Coronary artery (tissue), 2 donors: ENCODE data around the gene CDK9.
"Not testable (repeated sequence)": the region's sequence is repeated elsewhere in the genome, so short reads cannot be mapped to it uniquely, and the experiment has no call there.

Experiments used
- DNase-seq: peaks from one replicate; pipeline ENCODE4 v3.0.0-alpha.2; 2017; ENCODE audit warnings: low spot score
- H3K27ac ChIP-seq, 2 donors: fragments of 200-600 bp; sonication (generic); one replicate each; pipeline ENCODE4 v1.5.1; 2016 to 2019
- H3K4me3 ChIP-seq: fragments of 200-600 bp; sonication (generic); 2 replicates; pipeline ENCODE4 v1.5.1; 2016; ENCODE audit warnings: mild to moderate bottlenecking, moderate library complexity
- TF ChIP-seq, protein P1 (sequence below): fragments of 200-600 bp; sonication (generic); IDR thresholded peaks from one replicate; pipeline ENCODE4 v1.5.1; 2019; ENCODE audit warnings: antibody characterized with exemption

Gene CDK9

DNA sequence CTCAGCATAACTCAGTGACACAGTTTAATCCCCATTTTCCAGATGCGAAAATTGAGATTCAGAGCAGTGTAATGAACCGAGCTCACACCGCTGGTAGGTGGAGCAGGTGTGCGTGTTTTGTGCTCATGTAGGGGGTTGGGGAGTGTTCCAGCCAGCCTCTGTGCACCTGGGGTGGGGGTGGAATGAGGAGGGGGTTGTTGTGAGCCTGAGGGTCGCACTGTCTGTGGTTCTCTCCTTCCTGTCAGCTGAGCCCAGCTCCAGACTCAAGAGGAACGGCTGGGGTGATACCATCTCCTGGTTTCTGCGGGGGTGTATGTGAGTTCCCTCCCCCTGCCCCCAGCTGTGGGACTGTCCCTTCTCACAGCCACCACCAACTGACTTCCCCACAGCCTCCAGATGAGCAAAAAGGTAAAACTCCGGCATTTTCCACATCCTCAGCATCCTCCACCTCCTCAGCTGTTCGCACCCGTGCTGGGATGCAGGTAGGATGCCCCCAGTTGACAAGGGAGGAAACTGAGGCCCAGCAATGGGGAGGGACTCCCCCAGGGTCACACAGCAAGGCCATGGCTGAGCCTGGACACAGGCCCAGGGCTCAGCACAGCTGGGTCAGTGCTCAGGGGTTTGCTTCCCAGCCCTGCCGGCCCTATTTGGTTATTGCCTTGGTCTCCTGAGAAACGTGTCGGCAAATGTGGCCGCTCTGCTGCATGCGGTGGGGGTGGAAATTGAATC is 9.5 kb upstream of the CDK9 start:
- Histone ChIP-seq H3K4me3 (peak overlapping the region; percentile 38), H3K27ac (peak overlapping the region in 1 of 2 donors; percentile 17)
- no peak for DNase-seq
- TF ChIP-seq, protein P1, sequence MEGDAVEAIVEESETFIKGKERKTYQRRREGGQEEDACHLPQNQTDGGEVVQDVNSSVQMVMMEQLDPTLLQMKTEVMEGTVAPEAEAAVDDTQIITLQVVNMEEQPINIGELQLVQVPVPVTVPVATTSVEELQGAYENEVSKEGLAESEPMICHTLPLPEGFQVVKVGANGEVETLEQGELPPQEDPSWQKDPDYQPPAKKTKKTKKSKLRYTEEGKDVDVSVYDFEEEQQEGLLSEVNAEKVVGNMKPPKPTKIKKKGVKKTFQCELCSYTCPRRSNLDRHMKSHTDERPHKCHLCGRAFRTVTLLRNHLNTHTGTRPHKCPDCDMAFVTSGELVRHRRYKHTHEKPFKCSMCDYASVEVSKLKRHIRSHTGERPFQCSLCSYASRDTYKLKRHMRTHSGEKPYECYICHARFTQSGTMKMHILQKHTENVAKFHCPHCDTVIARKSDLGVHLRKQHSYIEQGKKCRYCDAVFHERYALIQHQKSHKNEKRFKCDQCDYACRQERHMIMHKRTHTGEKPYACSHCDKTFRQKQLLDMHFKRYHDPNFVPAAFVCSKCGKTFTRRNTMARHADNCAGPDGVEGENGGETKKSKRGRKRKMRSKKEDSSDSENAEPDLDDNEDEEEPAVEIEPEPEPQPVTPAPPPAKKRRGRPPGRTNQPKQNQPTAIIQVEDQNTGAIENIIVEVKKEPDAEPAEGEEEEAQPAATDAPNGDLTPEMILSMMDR, result no peak

DNA sequence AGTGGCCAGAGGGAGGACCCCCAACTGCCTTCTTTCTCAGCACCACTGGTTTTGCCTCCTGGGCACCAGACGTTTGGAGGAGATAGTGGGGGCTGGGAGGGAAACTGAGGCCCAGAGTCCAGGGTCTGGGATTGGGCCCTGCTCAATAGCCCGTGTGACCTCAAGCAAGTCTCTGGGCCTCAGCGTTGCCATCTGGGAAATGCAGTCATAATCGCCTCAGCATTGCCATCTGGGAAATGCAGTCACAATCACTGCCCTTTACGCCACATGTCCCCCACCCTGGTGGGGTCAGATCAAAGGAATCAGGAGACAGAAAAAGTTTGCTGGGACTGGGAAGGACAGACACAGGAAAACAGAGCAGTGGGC is 8.9 kb upstream of the CDK9 start:
- TF ChIP-seq, protein P1, result no peak
- Histone ChIP-seq H3K27ac (peak overlapping the region in 1 of 2 donors; percentile 17), H3K4me3 (no peak overlapping the region)
- no peak for DNase-seq

DNA sequence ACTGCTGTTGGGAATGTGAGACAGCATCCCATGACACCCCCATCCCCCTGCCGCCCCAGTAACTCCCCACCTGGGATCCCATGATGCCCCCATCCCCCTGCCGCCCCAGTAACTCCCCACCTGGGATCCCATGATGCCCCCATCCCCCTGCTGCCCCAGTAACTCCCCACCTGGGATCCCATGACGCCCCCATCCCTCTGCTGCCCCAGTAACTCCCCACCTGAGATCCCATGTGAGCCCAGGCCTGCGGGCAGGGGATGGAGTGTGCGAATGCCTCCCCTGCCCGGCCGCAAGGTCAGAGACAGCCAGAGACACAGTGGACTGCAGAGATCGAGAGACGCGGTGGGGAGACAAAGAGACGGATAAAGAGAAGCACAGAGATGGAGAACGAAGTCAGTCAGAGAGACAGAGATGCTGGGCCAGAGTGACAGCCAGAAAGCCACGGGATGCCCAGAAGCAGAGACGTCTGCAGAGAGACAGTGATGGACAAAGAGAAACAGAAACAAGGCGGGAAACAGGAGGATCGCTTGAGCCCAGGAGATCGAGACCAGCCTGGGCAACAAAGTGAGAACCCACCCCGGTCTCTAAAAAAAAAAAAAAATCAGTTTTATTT is 8.4 kb upstream of the CDK9 start:
- DNase-seq, result no peak
- Histone ChIP-seq H3K4me3 (no peak overlapping the region), H3K27ac (no peak overlapping the region)
- TF ChIP-seq, protein P1, result no peak

DNA sequence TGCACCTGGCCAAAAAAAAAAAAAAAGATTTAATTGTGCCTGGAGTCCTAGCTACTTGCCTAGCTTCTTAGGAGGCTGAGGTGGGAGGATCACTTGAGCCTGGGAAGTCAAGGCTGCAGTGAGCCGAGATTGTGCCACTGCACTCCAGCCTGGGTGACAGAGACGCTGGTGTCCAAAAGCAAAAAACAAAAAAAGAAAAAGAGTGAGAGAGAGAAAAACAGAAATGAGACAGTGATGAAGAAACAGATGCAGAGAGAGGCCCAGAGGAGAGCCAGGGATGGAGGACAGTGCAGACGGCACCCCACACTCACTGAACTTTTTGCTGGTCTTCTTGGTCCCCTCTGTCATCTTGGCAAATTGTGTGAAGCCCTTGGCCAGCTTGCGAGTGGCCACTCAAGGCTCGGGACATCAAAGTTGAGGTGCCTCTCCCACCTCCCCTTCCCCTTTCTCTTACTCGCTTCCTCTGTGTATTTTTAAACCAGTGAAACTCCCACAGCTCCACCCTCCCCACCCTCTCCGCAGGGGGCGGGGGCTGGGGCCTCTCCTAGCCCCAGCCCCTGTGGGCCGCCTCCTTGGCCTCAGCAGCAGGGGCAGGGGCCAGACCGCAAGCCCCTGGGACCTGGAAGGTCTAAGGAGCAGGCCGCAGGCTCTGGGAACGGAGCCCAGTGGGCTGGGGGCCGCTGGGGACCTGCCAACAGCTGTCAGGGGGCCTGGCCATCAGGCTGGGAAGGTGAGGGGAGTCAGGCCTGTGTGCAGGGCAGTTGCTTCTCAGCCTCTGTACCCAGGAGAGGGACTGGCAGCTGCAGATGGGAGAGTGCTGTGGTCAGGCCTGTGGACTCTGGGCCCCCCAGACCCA is 7.3 kb upstream of the CDK9 start, which contains the start of gene SH2D3C:
Gene SH2D3C (minus strand): TSS at position 387 of the 856 bp plus-strand sequence. CDS start 39 bp downstream, at position 348.
- Histone ChIP-seq H3K27ac (peak within 1 kb of the TSS in 1 of 2 donors; percentile 78), H3K4me3 (no peak within 1 kb of the TSS)
- DNase-seq, result no peak

DNA sequence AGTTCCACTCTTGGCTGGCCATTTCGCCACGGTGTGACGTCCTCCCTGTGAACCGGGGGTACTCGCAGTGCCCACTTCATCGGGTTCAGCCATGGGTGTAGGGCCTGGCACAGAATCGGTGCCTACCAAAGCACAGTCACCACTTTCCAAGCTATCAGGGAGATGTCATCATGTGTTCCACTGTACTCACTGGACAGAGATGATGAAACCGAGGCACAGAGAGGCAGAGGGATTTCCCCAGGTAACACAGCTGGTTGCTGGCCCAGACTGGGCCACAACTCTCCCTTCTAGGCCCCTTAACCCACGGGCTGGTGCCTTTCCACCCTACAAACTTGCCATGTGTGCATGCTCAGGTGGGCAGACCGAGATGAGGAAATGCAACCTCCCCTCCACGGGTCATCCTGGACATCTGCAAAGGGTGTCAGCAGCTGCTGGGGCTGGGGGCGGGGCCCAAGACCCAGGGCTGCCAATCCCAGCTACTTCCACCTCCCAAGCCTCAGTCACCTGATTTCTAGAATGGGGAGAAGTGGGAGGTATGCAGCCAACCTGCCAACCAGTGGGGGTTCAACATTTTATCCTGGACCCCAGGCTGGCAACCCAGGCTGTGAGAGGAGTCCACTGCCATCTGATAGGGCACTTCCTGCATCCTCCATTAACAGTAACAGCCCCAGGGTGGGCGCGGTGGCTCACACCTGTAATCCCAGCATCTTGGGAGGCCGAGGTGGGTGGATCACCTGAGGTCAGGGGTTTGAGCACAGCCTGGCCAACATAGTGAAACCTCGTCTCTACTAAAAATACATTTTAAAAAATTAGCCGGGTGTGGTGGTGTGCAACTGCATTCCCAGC is 6.5 kb upstream of the CDK9 start:
- TF ChIP-seq, protein P1, result no peak
- H3K4me3 ChIP-seq, result no peak overlapping the region
- H3K27ac ChIP-seq, result peak overlapping the region in 1 of 2 donors; percentile 78
- no peak for DNase-seq

More for the DNA sequence above, 7.3 kb upstream of the CDK9 start, which contains the start of gene SH2D3C:
- TF ChIP-seq, protein P1, result no peak

DNA sequence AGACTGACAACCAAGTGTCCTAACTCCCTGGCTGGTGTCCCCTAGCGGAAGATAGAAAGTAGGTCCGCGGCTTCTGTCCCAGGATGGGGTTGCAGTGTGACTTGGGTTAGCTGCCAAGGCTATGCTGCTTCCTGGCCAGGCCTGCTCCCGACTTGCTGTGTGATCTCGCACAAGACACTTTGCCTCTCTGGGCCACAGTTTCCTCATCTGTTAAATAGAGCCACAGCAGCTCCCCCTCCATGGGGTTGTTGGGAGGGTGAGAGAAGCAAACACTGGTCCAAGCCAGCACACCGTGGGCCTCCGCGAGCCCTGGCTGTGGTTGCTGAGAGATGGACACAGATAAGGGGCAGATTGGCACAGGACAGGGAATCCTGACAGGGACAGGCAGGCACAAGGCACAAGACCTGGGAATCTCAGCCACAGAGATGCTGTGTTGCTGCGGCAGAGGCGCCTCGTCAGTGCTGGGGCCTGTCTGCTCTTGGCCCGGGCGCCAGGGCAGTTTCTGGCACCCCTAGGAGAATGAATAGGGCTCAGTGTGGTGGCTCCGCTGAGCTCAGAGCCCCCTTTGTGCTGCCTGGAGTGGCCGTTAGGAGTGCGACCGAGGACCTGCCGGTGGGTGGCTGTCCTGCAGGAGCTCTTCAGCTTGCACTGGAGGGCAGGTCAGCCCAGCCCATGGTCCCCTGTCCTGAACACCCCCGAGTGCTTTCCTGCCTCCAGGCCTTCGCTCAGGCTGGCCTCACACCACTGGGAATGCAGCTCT is 5.5 kb upstream of the CDK9 start:
- Histone ChIP-seq H3K4me3 (no peak overlapping the region), H3K27ac (peak overlapping the region in 1 of 2 donors; percentile 16)
- DNase-seq, result no peak
- TF ChIP-seq, protein P1, result no peak

DNA sequence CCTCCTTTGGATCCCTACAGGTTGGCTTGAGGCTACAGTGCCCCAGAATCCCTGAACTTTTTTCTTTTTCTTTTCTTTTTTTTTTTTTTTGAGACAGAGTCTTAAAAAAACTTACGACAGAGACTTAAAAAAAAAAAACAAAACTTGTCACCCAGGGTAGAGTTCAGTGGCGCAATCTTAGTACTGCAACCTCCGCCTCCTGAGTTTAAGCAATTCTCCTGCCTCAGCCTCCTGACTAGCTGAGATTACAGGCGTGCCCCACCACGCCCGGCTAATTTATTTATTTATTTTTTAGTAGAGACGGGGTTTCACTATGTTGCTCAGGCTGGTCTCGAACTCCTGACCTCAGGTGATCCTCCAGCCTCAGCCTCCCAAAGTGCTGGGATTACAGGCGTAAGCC is 4.9 kb upstream of the CDK9 start:
- H3K27ac ChIP-seq, result peak overlapping the region in 1 of 2 donors; percentile 16
- H3K4me3 ChIP-seq, DNase-seq: not testable (repeated sequence)
